Astrocyte (in vitro differentiated cells and primary cell): ENCODE results near the gene CHIC2.

Experiments
- CTCF ChIP-seq: IDR thresholded peaks from 2 replicates; pipeline ENCODE4 v1.5.1; 2011; ENCODE audit warnings: low read depth, mild to moderate bottlenecking, inconsistent platforms, low read length, moderate library complexity; ENCODE audit not compliant: insufficient read depth
- EZH2 ChIP-seq: IDR thresholded peaks from 2 replicates; pipeline ENCODE4 v1.6.1; 2012; ENCODE audit warnings: mild to moderate bottlenecking, low read length, inconsistent platforms; ENCODE audit not compliant: insufficient read depth

GRCh38 chr4:54090404-54090803, 26.0 kb upstream of the CHIC2 start:
- TF ChIP-seq CTCF (no peak), EZH2 (no peak)
